Spleen (tissue), 11 donors: ENCODE measurements around the gene GNAO1. TPM values are rescaled to one million over a fixed set of nuclear protein-coding genes. Genes with fewer than 3 reads are reported as not detected.

ENCODE experiments used
- DNase-seq: peaks from one replicate; pipeline ENCODE4 v3.0.0-alpha.2; 2020
- H3K27ac ChIP-seq, 8 donors: fragments of 200-600 bp; sonication (generic) in 7 of 8; 1 replicate in 4 of 8; 2 replicates in 4 of 8; pipeline versions ENCODE4 v1.5.0 to v1.8.0; 2016 to 2021; ENCODE audit warnings: inconsistent platforms in 4 of 8, mild to moderate bottlenecking in 4 of 8, moderate library complexity in 1 of 8
- H3K27me3 ChIP-seq, 7 donors: fragments of 200-600 bp; sonication (generic) in 6 of 7; replicated peaks in 1 of 7; 1 replicate in 4 of 7; 2 replicates in 3 of 7; pipeline versions ENCODE4 v1.5.0 to v1.8.0; 2016 to 2021; ENCODE audit warnings: inconsistent platforms in 3 of 7, mild to moderate bottlenecking in 1 of 7
- H3K36me3 ChIP-seq, 6 donors: fragments of 200-600 bp; sonication (generic) in 5 of 6; 1 replicate in 4 of 6; 2 replicates in 2 of 6; pipeline versions ENCODE4 v1.5.0 to v1.8.0; 2016 to 2021; ENCODE audit warnings: inconsistent platforms in 2 of 6
- H3K4me1 ChIP-seq, 6 donors: fragments of 200-600 bp; sonication (generic) in 5 of 6; 1 replicate in 3 of 6; 2 replicates in 3 of 6; pipeline versions ENCODE4 v1.5.0 to v1.8.0; 2016 to 2021; ENCODE audit warnings: inconsistent platforms in 3 of 6
- H3K4me3 ChIP-seq, 8 donors: fragments of 200-600 bp; sonication (generic) in 7 of 8; 1 replicate in 4 of 8; 2 replicates in 4 of 8; pipeline versions ENCODE4 v1.5.0 to v1.8.0; 2016 to 2021; ENCODE audit warnings: inconsistent platforms in 4 of 8, mild to moderate bottlenecking in 4 of 8, moderate library complexity in 2 of 8
- H3K9me3 ChIP-seq, 8 donors: fragments of 200-600 bp; sonication (generic) in 7 of 8; 1 replicate in 4 of 8; 2 replicates in 4 of 8; pipeline versions ENCODE4 v1.5.0 to v1.8.0; 2016 to 2021; ENCODE audit warnings: inconsistent platforms in 4 of 8
- CTCF ChIP-seq, 11 experiments: fragments of 200-600 bp in 7 of 11; fragments of 450-650 bp in 4 of 11; sonication (generic) in 4 of 11; IDR thresholded peaks in 8 of 11; conservative IDR thresholded peaks in 3 of 11; 1 replicate in 7 of 11; 2 replicates in 4 of 11; pipeline versions ENCODE4 v1.4.0 to v1.8.0; 2016 to 2021; ENCODE audit warnings: antibody characterized with exemption in 11 of 11, inconsistent platforms in 4 of 11, mild to moderate bottlenecking in 1 of 11
- POLR2A ChIP-seq, 3 donors: fragments of 450-650 bp; IDR thresholded peaks; one replicate each; pipeline ENCODE4 v1.5.1; 2017; ENCODE audit warnings: antibody characterized with exemption in 3 of 3, mild to moderate bottlenecking in 1 of 3
- POLR2AphosphoS5 ChIP-seq, 3 donors: sonication (generic); formaldehyde crosslinking; IDR thresholded peaks; one replicate each; pipeline ENCODE4 v1.5.1; 2017; ENCODE audit warnings: antibody characterized with exemption in 3 of 3
- WGBS, 5 donors: extraction: QIAGEN DNeasy Blood & Tissue Kit in 3 of 5; methylation state at CpG; one replicate each; pipeline versions ENCODE4 v1.1.5 to v1.1.7; 2013 to 2018; 5-methylcytosine and 5-hydroxymethylcytosine counted together
- intact Hi-C: fragments of 100-400 bp; cut with DNase I; formaldehyde crosslinking; loops from one replicate; pipeline ENCODE4 v1.15.0; 2023; ENCODE audit warnings: low total_unique reads
- polyA plus RNA-seq, 3 donors: library from polyadenylated mRNA; stranded (reverse); fragments of 200-250 nt; gene quantifications; one replicate each; pipeline ENCODE4 v1.2.1, GENCODE V29; 2013
- total RNA-seq, 7 donors: library from RNA; depleted of rRNA in 3 of 7; stranded (reverse); fragments of >200 nt in 3 of 7; fragmentation: NEBNext Ultra II Directional in 4 of 7; extraction: Animal tissue kit (Norgen Biotek cat#: 25700) in 4 of 7; gene quantifications; one replicate each; pipeline versions ENCODE4 v1.1.0 to v1.2.1, GENCODE V29; 2016 to 2021
- donor health status: healthy with polysubstance abuse.
- donor health status: DM: no; HTN: no; CAD: no; lungs with moderate emphysema.
- donor health status: DM: no; HTN: no; CAD: no.
- donor health status: Bipolar disorder and iron deficiency.
- donor health status: healthy.
- donor health status: DM: no; HTN: no; CAD: no.
- donor health status: DM: yes; HTN: yes; CAD: no.

The GNAO1 gene
- total and polyA plus RNA-seq, 10 donors, result 0.32 to 7.9 (median 4.7) TPM

- Histone ChIP-seq H3K27me3 (no peaks in the 10 kb centered on the region), H3K27ac (no peak overlapping the region), H3K4me3 (no peak overlapping the region), H3K9me3 (no peaks in the 10 kb centered on the region), H3K4me1 (no peaks in the 10 kb centered on the region), H3K36me3 (no peaks in the 10 kb centered on the region)
- no peak for DNase-seq
- 76 to 98% (median 79%) methylated on average over 6 to 9 of the region's 9 CpGs for WGBS, 5 donors
- intact Hi-C loops, result no loop called here
- TF ChIP-seq POLR2A (IDR thresholded peaks at IDR 0.05), result no peak
- no peak for TF ChIP-seq CTCF (IDR thresholded peaks at IDR 0.05 in 8 of 11, conservative IDR thresholded peaks at IDR 0.05 in 3 of 11)
- no peak for TF ChIP-seq POLR2AphosphoS5 (IDR thresholded peaks at IDR 0.05)
These were observed 150.5 kb downstream of the GNAO1 start for GRCh38 chr16:56341656-56342399.

GRCh38 chr16:56343661-56344517 lies 152.6 kb downstream of the GNAO1 start:
- no peaks in the 10 kb centered on the region for H3K9me3 ChIP-seq
- DNase-seq, result no peak
- intact Hi-C loops, result no loop called here
- H3K4me1 ChIP-seq, result no peaks in the 10 kb centered on the region
- H3K27ac ChIP-seq, result no peak overlapping the region
- WGBS, 5 donors, result 87 to 92% (median 91%) methylated on average over 22 to 27 of the region's 27 CpGs
- no peaks in the 10 kb centered on the region for H3K27me3 ChIP-seq
- H3K4me3 ChIP-seq, result no peak overlapping the region
- TF ChIP-seq POLR2A (IDR thresholded peaks at IDR 0.05) (no peak), POLR2AphosphoS5 (IDR thresholded peaks at IDR 0.05) (no peak), CTCF (IDR thresholded peaks at IDR 0.05 in 8 of 11, conservative IDR thresholded peaks at IDR 0.05 in 3 of 11) (no peak)
- H3K36me3 ChIP-seq, result no peaks in the 10 kb centered on the region

- 74 to 87% (median 78%) methylated on average over 11 to 18 of the region's 18 CpGs for WGBS, 5 donors
These were observed 153.5 kb downstream of the GNAO1 start for GRCh38 chr16:56344518-56345405.

More at GRCh38 chr16:56344518-56345405, 153.5 kb downstream of the GNAO1 start:
- no peak overlapping the region for H3K4me3 ChIP-seq
- H3K27ac ChIP-seq, result no peak overlapping the region
- H3K27me3 ChIP-seq, result no peaks in the 10 kb centered on the region
- intact Hi-C loops, result no loop called here
- no peaks in the 10 kb centered on the region for H3K36me3 ChIP-seq
- no peak for TF ChIP-seq POLR2AphosphoS5 (IDR thresholded peaks at IDR 0.05)
- no peak for TF ChIP-seq CTCF (IDR thresholded peaks at IDR 0.05 in 8 of 11, conservative IDR thresholded peaks at IDR 0.05 in 3 of 11)
- TF ChIP-seq POLR2A (IDR thresholded peaks at IDR 0.05), result no peak
- no peaks in the 10 kb centered on the region for H3K9me3 ChIP-seq
- no peaks in the 10 kb centered on the region for H3K4me1 ChIP-seq
- peak; percentile 68 for DNase-seq
